CD4-positive, alpha-beta T cell (primary cell): ENCODE data around the gene BICDL2. TPM values are rescaled to one million over a fixed set of nuclear protein-coding genes. Genes with fewer than 3 reads are reported as not detected.

Source experiments
- ATAC-seq: fragments of 200-7000 bp; cut with Tn5 transposase; one replicate; pipeline ENCODE4 v1.10.0; 2022; ENCODE audit warnings: mild to moderate bottlenecking; ENCODE audit not compliant: poor library complexity
- CTCF ChIA-PET: fragments of 350-600 bp; sonication (Branson Sonifier 250); formaldehyde crosslinking; loops from one replicate; lab custom pipeline; 2021; ENCODE audit warnings: antibody characterized with exemption, inconsistent platforms; lab: Charles Lee
- POLR2A ChIA-PET: fragments of 350-600 bp; sonication (Branson Sonifier 250); formaldehyde crosslinking; loops from one replicate; lab custom pipeline; 2021; ENCODE audit warnings: antibody characterized with exemption, inconsistent platforms; lab: Charles Lee
- DNase-seq, 14 experiments: peaks; one replicate each; pipeline ENCODE4 v3.0.0-alpha.2; 2013 to 2020; ENCODE audit warnings: mixed read lengths in 2 of 14
- H3K27ac ChIP-seq, 2 donors: one replicate each; pipeline versions ENCODE4 v1.5.1 to v1.7.0; 2013; ENCODE audit warnings: low read length in 2 of 2, low read depth in 1 of 2, mild to moderate bottlenecking in 1 of 2
- H3K27me3 ChIP-seq, 2 experiments: 1 replicate in 1 of 2; 2 replicates in 1 of 2; pipeline versions ENCODE4 v1.6.1 to v1.7.0; 2013; ENCODE audit warnings: low read length in 2 of 2, control low read depth in 1 of 2, mild to moderate bottlenecking in 1 of 2, moderate library complexity in 1 of 2; ENCODE audit not compliant: insufficient read depth in 2 of 2, control insufficient read depth in 1 of 2
- H3K36me3 ChIP-seq: one replicate; pipeline ENCODE4 v1.6.1; 2013; ENCODE audit warnings: low read length, control low read depth; ENCODE audit not compliant: insufficient read depth
- H3K4me1 ChIP-seq: one replicate; pipeline ENCODE4 v1.6.1; 2013; ENCODE audit warnings: low read length, control low read depth; ENCODE audit not compliant: insufficient read depth
- H3K4me3 ChIP-seq: one replicate; pipeline ENCODE4 v1.5.1; 2013; ENCODE audit warnings: mild to moderate bottlenecking, low read length, moderate library complexity
- H3K9me3 ChIP-seq, 2 experiments: 1 replicate in 1 of 2; 2 replicates in 1 of 2; pipeline versions ENCODE4 v1.6.1 to v1.7.0; 2013; ENCODE audit warnings: low read length in 2 of 2, mild to moderate bottlenecking in 2 of 2, control low read depth in 1 of 2, moderate library complexity in 1 of 2; ENCODE audit not compliant: control insufficient read depth in 1 of 2, insufficient read depth in 1 of 2
- H3K27ac Mint-ChIP-seq: one replicate; pipeline ENCODE4 v1.8.0; 2020; ENCODE audit warnings: mixed read lengths
- H3K27me3 Mint-ChIP-seq: one replicate; pipeline ENCODE4 v1.8.0; 2021; ENCODE audit warnings: mixed read lengths
- H3K36me3 Mint-ChIP-seq: one replicate; pipeline ENCODE4 v1.8.0; 2021; ENCODE audit warnings: low read depth, mixed read lengths
- H3K4me1 Mint-ChIP-seq: one replicate; pipeline ENCODE4 v1.8.0; 2021; ENCODE audit warnings: low read depth, mixed read lengths
- H3K4me3 Mint-ChIP-seq: one replicate; pipeline ENCODE4 v1.8.0; 2020; ENCODE audit warnings: mild to moderate bottlenecking, mixed read lengths
- H3K9me3 Mint-ChIP-seq: one replicate; pipeline ENCODE4 v1.8.0; 2020; ENCODE audit warnings: mixed read lengths
- intact Hi-C, 2 experiments: fragments of 100-400 bp; cut with DNase I in 1 of 2; cut with micrococcal nuclease in 1 of 2; formaldehyde crosslinking; loops; one replicate each; pipeline versions ENCODE4 v1.15.1 to v1.9.0; 2023 to 2025; cut with DNase I, micrococcal nuclease
- total RNA-seq, 174 experiments: library from RNA in 2 of 174; stranded (reverse) in 2 of 174; gene quantifications; one replicate each; pipeline ENCODE4 v1.2.3 and lab custom pipeline; 2021 to 2026
- TF ChIP-seq, protein P1 (sequence below): fragments of 200-600 bp; IDR thresholded peaks from one replicate; pipeline ENCODE4 v1.8.0; 2022; ENCODE audit warnings: antibody characterized with exemption, mild to moderate bottlenecking

BICDL2 gene
- total RNA-seq, 2 experiments from 2014 or later, result not detected

DNA sequence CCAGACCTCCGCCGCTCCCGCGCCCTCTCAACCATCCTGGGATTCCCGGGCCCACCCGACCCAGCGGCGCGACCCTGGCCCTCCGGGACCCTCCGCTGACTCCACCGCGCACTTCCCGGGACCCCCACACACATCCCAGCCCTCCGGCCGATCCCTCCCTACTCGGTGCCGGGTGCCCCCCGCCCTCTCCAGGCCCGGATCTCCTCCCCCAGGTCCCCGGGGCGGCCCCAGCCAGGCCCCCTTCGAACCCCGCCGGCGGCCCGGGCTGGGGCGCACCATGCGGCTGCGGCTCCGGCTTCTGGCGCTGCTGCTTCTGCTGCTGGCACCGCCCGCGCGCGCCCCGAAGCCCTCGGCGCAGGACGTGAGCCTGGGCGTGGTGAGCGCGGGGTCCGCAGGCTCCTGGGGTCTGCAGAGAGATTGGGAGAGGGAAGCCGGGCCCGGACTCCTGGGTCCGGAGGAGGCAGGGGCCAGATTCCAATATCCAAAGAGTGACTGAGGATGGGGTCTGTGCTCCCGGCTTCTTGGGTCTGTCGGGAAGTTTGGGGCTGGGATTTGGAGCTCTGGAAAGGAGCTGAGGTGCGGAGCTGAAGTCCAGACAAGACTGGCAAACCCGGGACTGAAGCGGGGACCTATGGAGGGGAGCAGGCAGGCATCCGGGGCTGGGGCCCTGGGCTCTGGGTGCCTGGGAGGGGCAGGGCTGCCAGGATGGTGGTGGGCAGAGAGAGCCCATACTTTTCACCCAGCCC lies 10.1 kb upstream of the BICDL2 start:
- H3K4me3 Mint-ChIP-seq, result peak overlapping the region; percentile 15
- peak; percentile 50 for ATAC-seq
- H3K36me3 Mint-ChIP-seq, result no peaks in the 10 kb centered on the region
- H3K9me3 ChIP-seq, result peaks cover 0 to 6% of the 10 kb centered on the region in 2 experiments
- peaks cover 34% of the 10 kb centered on the region for H3K4me1 ChIP-seq
- H3K36me3 ChIP-seq, result no peaks in the 10 kb centered on the region
- H3K4me3 ChIP-seq, result no peak overlapping the region
- peaks cover 46% of the 10 kb centered on the region for H3K27me3 Mint-ChIP-seq
- peak in 1 of 14 experiments; percentile 37 for DNase-seq
- intact Hi-C loops, result no loop called here
- peaks cover 23% of the 10 kb centered on the region for H3K4me1 Mint-ChIP-seq
- ChIA-PET POLR2A (interaction anchor here (0.7 to 1.7 kb wide), 6 partner anchors 12 to 88 kb away, joined by 3 to 5 read pairs (median 4); partner anchors contain the start of gene ZNF213), CTCF (no interaction called here)
- no peaks in the 10 kb centered on the region for H3K9me3 Mint-ChIP-seq
- no peak overlapping the region for H3K27ac ChIP-seq
- peaks cover 43 to 45% of the 10 kb centered on the region in 2 experiments for H3K27me3 ChIP-seq
- H3K27ac Mint-ChIP-seq, result no peak overlapping the region
- TF ChIP-seq, protein P1, sequence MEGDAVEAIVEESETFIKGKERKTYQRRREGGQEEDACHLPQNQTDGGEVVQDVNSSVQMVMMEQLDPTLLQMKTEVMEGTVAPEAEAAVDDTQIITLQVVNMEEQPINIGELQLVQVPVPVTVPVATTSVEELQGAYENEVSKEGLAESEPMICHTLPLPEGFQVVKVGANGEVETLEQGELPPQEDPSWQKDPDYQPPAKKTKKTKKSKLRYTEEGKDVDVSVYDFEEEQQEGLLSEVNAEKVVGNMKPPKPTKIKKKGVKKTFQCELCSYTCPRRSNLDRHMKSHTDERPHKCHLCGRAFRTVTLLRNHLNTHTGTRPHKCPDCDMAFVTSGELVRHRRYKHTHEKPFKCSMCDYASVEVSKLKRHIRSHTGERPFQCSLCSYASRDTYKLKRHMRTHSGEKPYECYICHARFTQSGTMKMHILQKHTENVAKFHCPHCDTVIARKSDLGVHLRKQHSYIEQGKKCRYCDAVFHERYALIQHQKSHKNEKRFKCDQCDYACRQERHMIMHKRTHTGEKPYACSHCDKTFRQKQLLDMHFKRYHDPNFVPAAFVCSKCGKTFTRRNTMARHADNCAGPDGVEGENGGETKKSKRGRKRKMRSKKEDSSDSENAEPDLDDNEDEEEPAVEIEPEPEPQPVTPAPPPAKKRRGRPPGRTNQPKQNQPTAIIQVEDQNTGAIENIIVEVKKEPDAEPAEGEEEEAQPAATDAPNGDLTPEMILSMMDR, result no peak

DNA sequence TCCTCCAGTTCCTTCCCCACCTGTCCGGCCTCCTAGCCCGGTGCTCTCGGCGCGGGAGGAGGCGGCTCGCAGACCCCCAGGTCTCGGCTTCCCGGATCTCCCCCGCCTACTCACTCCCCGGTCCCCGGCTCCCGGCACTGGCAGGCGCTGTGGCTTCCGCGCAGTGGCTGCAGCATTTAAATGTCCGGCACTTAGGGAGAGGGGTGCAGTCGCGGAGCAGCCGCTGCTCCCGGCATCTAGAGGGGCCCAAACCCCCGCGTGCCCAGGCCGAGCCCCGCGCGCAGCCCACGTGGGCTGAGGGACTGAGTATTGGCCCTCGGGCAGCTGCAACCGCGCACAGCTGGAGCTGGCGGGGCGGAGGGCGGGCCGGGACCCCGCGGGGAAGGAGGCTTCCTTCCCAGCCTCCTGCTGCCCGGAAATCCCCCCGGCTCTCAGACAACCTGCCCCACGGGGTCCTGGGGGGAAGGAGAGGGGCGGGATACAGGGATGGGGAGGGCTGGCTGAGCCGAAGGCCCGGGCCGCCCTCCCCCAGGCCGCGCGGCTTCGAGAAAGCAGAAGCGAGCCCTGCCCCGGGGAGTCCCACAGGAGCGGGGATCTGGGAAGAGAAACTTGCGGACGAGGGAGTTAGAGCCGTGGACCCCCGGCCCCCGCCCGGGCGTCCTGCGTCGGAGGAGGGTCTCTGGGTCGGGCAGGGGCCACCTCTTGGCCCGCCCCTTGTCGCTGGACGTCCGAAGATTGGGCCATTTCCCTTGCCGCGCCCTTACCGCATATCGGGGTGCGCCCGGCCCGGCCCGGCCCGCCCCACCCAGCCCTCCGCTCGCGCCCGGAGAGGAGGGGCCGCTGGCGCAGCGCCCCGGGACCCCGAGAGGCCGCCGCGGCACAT lies 9.3 kb upstream of the BICDL2 start, which contains the start of gene MMP25:
Gene MMP25 (plus strand): TSS at position 804 of the 883 bp plus-strand sequence. CDS start 357 bp downstream, outside the sequence.
- Histone ChIP-seq H3K36me3 (no peaks in the 10 kb centered on the region), H3K4me1 (peaks cover 34% of the 10 kb centered on the region), H3K27me3 (peaks cover 48 to 51% of the 10 kb centered on the region in 2 experiments), H3K9me3 (peaks cover 0 to 6% of the 10 kb centered on the region in 2 experiments), H3K4me3 (peak within 1 kb of the TSS; percentile 44), H3K27ac (no peak within 1 kb of the TSS)
- TF ChIP-seq, protein P1, result no peak
- Mint-ChIP-seq H3K27ac (no peak within 1 kb of the TSS), H3K4me1 (peaks cover 23% of the 10 kb centered on the region), H3K4me3 (peak within 1 kb of the TSS; percentile 79), H3K27me3 (peaks cover 51% of the 10 kb centered on the region), H3K36me3 (no peaks in the 10 kb centered on the region), H3K9me3 (no peaks in the 10 kb centered on the region)
- ChIA-PET CTCF (interaction anchor here (0.8 to 4.1 kb wide), 4 partner anchors 12 to 42 kb away, joined by 3 to 19 read pairs (median 6); no protein-coding TSS in a partner anchor), POLR2A (interaction anchor here (1.0 to 1.7 kb wide), 6 partner anchors 9 to 89 kb away, joined by 3 to 10 read pairs (median 4); partner anchors contain the start of genes IL32 and ZNF213)
- DNase-seq (peak in 2 of 14 experiments; percentile 52 to 57), ATAC-seq (peak; percentile 25)
- intact Hi-C loops, result no loop called here

DNA sequence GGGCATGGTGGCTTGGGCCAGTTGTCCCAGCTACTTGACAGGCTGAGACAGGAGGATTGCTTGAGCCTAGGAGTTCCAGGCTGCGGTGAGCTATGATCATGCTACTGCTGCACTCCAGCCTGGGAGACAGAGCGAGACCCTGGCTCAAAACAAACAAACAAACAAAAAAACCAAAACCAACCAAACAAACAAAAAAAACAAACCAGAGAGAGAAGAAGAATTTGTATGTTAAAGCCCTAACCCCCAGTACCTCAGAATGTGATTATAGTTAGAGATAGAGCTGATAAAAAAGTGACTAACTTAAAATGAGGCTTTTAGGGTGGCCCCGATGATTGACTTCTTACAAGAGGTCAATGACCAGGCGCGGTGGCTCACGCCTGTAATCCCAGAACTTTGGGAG lies 8.0 kb upstream of the BICDL2 start:
- ChIA-PET POLR2A (interaction anchor here (0.7 to 1.6 kb wide), 4 partner anchors 10 to 13 kb away, joined by 3 to 10 read pairs (median 4); no protein-coding TSS in a partner anchor), CTCF (interaction anchor here (1.8 to 4.1 kb wide), 3 partner anchors 13 to 41 kb away, joined by 4 to 19 read pairs (median 8); no protein-coding TSS in a partner anchor)
- intact Hi-C loops, result no loop called here
- H3K4me3 ChIP-seq, result no peak overlapping the region
- no peak for DNase-seq
- no peaks in the 10 kb centered on the region for H3K36me3 Mint-ChIP-seq
- H3K27ac ChIP-seq, result no peak overlapping the region
- peaks cover 0 to 6% of the 10 kb centered on the region in 2 experiments for H3K9me3 ChIP-seq
- peaks cover 23% of the 10 kb centered on the region for H3K4me1 Mint-ChIP-seq
- no peaks in the 10 kb centered on the region for H3K9me3 Mint-ChIP-seq
- no peak for ATAC-seq
- H3K27me3 Mint-ChIP-seq, result peaks cover 60% of the 10 kb centered on the region
- peaks cover 30% of the 10 kb centered on the region for H3K4me1 ChIP-seq
- H3K27ac Mint-ChIP-seq, result no peak overlapping the region
- H3K27me3 ChIP-seq, result peaks cover 54 to 59% of the 10 kb centered on the region in 2 experiments
- TF ChIP-seq, protein P1, result no peak
- H3K4me3 Mint-ChIP-seq, result peak overlapping the region; percentile 82
- H3K36me3 ChIP-seq, result no peaks in the 10 kb centered on the region
